CD8-positive, alpha-beta memory T cell (primary cell): ENCODE data around the gene ASPN. TPM values are rescaled to one million over a fixed set of nuclear protein-coding genes. Genes with fewer than 3 reads are reported as not detected.

Source experiments
- CTCF ChIA-PET: fragments of 350-600 bp; sonication (Branson Sonifier 250); formaldehyde crosslinking; loops from one replicate; lab custom pipeline; 2021; ENCODE audit warnings: antibody characterized with exemption; lab: Charles Lee
- POLR2A ChIA-PET: fragments of 350-600 bp; sonication (Branson Sonifier 250); formaldehyde crosslinking; loops from one replicate; lab custom pipeline; 2021; ENCODE audit warnings: antibody characterized with exemption; lab: Charles Lee
- DNase-seq, 5 donors: peaks; one replicate each; pipeline versions ENCODE4 v3.0.0 to v3.0.0-alpha.2; 2020 to 2022; ENCODE audit warnings: mixed read lengths in 1 of 5
- H3K27ac ChIP-seq: one replicate; pipeline ENCODE4 v1.7.0; 2013; ENCODE audit warnings: low read depth, mild to moderate bottlenecking, low read length, moderate library complexity
- H3K27me3 ChIP-seq: 2 replicates; pipeline ENCODE4 v1.7.0; 2013; ENCODE audit warnings: low read length, mild to moderate bottlenecking; ENCODE audit not compliant: insufficient read depth, poor library complexity, severe bottlenecking
- H3K36me3 ChIP-seq: 2 replicates; pipeline ENCODE4 v1.7.0; 2013; ENCODE audit warnings: mild to moderate bottlenecking, low read length, moderate library complexity; ENCODE audit not compliant: insufficient read depth
- H3K4me1 ChIP-seq: 2 replicates; pipeline ENCODE4 v1.7.0; 2013; ENCODE audit warnings: mild to moderate bottlenecking, low read length, moderate library complexity; ENCODE audit not compliant: insufficient read depth
- H3K4me3 ChIP-seq: 2 replicates; pipeline ENCODE4 v1.7.0; 2013; ENCODE audit warnings: mild to moderate bottlenecking, low read length
- H3K9me3 ChIP-seq: 2 replicates; pipeline ENCODE4 v1.7.0; 2013; ENCODE audit warnings: mild to moderate bottlenecking, low read length
- H3K27ac Mint-ChIP-seq, 8 donors: one replicate each; pipeline ENCODE4 v1.8.0; 2020 to 2021; ENCODE audit warnings: mixed read lengths in 8 of 8, mild to moderate bottlenecking in 6 of 8, inconsistent platforms in 3 of 8, moderate library complexity in 3 of 8
- H3K27me3 Mint-ChIP-seq, 2 donors: one replicate each; pipeline ENCODE4 v1.8.0; 2020 to 2021; ENCODE audit warnings: mixed read lengths in 2 of 2, mild to moderate bottlenecking in 1 of 2, moderate library complexity in 1 of 2
- H3K36me3 Mint-ChIP-seq, 3 donors: one replicate each; pipeline ENCODE4 v1.8.0; 2020 to 2021; ENCODE audit warnings: mixed read lengths in 3 of 3, inconsistent platforms in 1 of 3, mild to moderate bottlenecking in 1 of 3
- H3K4me1 Mint-ChIP-seq, 3 donors: one replicate each; pipeline ENCODE4 v1.8.0; 2020 to 2021; ENCODE audit warnings: mixed read lengths in 3 of 3, inconsistent platforms in 1 of 3, mild to moderate bottlenecking in 1 of 3
- H3K4me3 Mint-ChIP-seq, 7 donors: one replicate each; pipeline ENCODE4 v1.8.0; 2020 to 2021; ENCODE audit warnings: mixed read lengths in 7 of 7, mild to moderate bottlenecking in 6 of 7, moderate library complexity in 4 of 7, inconsistent platforms in 2 of 7
- H3K9me3 Mint-ChIP-seq, 5 donors: one replicate each; pipeline ENCODE4 v1.8.0; 2020 to 2022; ENCODE audit warnings: mixed read lengths in 5 of 5, mild to moderate bottlenecking in 3 of 5, moderate library complexity in 2 of 5, inconsistent platforms in 1 of 5
- polyA plus RNA-seq: library from polyadenylated mRNA; unstranded; fragments of 300-500 nt; fragmentation: Illumina TruSeq; gene quantifications from one replicate; pipeline ENCODE4 v1.2.3, GENCODE V29; 2021
- total RNA-seq, 2 experiments: library from RNA; stranded (reverse); gene quantifications; one replicate each; pipeline ENCODE4 v1.2.3, GENCODE V29; 2021

ASPN gene
- total and polyA plus RNA-seq, 3 experiments from 2014 or later: not detected

DNA sequence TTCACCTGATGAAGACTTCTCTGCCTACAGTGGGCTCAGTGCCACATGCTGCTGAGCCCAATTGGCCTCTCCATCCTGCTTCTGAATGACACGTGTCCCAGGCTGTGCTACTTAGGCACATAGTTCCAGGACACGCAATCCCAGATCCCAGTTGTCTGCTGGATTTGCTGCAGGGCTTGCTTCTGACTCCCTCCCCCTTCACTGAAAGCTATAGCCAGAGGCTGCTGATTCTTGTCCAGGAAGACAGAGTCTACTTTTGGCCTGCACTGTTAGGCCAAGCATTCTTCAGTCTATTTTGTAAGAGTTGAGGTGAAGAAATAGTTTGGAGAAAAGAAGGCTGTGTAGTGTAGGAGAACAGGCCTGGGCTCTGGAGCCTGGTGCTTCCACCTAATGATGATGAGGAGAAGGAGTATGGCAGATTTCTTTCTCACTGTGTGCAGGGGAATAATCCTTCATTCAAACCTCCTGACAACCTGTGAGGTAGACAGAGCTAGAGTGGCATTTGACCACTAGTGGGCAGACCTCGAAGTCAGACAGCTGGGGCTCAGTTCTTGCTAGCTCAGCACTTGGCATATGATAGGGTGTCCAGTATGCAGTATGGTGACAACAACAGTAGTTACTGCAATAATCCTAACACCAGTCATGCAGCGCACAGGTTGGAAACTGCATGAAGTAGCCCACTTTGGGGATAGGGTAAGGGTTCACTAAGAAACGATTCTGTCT, 19.5 kb upstream of the ASPN start:
- DNase-seq: no peak
- Histone ChIP-seq H3K4me1 (no peaks in the 10 kb centered on the region), H3K4me3 (no peak overlapping the region), H3K36me3 (no peaks in the 10 kb centered on the region), H3K9me3 (no peaks in the 10 kb centered on the region), H3K27me3 (no peaks in the 10 kb centered on the region), H3K27ac (no peak overlapping the region)
- Mint-ChIP-seq H3K36me3 (no peaks in the 10 kb centered on the region), H3K4me1 (no peaks in the 10 kb centered on the region), H3K9me3 (no peaks in the 10 kb centered on the region), H3K27ac (no peak overlapping the region), H3K27me3 (no peaks in the 10 kb centered on the region), H3K4me3 (no peak overlapping the region)
- POLR2A ChIA-PET: no interaction called here
- CTCF ChIA-PET: no interaction called here

DNA sequence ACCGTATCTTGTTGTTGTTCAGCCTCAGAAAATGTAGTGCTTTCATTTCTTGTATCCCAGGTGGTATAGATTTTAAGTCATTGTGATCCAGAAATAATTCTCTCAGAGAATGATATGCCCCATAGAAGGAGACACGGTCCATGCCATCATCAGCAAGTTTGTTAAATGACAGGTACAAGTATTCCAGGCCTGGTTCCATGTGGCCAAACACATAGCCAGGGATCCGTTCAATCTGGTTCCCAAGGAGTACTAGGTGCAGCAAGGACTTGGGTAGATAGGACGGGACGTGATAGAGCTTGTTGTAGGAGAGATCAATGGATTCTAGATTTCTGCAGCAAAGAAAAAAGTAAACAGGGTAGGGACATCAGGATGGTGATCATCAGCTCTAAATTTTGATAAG, 18.4 kb upstream of the ASPN start:
- Histone ChIP-seq H3K4me3 (no peak overlapping the region), H3K36me3 (no peaks in the 10 kb centered on the region), H3K9me3 (no peaks in the 10 kb centered on the region), H3K27me3 (no peaks in the 10 kb centered on the region), H3K4me1 (no peaks in the 10 kb centered on the region), H3K27ac (no peak overlapping the region)
- Mint-ChIP-seq H3K27ac (no peak overlapping the region), H3K27me3 (no peaks in the 10 kb centered on the region), H3K4me3 (no peak overlapping the region), H3K9me3 (no peaks in the 10 kb centered on the region), H3K4me1 (no peaks in the 10 kb centered on the region), H3K36me3 (peaks cover 0 to 2% (median 0%) of the 10 kb centered on the region in 3 donors)
- POLR2A ChIA-PET: no interaction called here
- DNase-seq: no peak
- CTCF ChIA-PET: no interaction called here

DNA sequence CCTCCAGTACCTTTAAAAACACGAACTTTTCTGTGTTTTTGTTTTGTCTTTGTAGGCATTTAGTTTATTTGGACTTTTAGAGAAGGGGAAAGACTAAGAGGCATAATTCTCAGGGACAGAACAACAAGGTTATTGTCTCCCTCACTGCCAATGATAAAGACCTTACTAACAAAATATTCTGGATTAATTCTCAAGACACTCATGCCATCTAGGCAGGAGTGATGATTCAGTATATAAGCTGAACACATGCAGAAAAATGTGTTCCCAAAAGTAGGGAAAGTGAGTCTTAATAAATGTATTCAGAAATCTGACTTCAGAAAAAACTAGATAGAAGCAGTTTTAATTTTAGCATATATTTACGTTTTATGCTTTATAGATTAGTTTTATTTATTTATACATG, 17.4 kb upstream of the ASPN start:
- Histone ChIP-seq H3K4me3 (no peak overlapping the region), H3K27me3 (no peaks in the 10 kb centered on the region), H3K4me1 (no peaks in the 10 kb centered on the region), H3K27ac (no peak overlapping the region), H3K9me3 (no peaks in the 10 kb centered on the region), H3K36me3 (no peaks in the 10 kb centered on the region)
- ChIA-PET POLR2A (no interaction called here), CTCF (no interaction called here)
- Mint-ChIP-seq H3K27ac (no peak overlapping the region), H3K9me3 (no peaks in the 10 kb centered on the region), H3K36me3 (peaks cover 0 to 2% (median 0%) of the 10 kb centered on the region in 3 donors), H3K27me3 (no peaks in the 10 kb centered on the region), H3K4me3 (no peak overlapping the region), H3K4me1 (no peaks in the 10 kb centered on the region)
- DNase-seq: no peak

DNA sequence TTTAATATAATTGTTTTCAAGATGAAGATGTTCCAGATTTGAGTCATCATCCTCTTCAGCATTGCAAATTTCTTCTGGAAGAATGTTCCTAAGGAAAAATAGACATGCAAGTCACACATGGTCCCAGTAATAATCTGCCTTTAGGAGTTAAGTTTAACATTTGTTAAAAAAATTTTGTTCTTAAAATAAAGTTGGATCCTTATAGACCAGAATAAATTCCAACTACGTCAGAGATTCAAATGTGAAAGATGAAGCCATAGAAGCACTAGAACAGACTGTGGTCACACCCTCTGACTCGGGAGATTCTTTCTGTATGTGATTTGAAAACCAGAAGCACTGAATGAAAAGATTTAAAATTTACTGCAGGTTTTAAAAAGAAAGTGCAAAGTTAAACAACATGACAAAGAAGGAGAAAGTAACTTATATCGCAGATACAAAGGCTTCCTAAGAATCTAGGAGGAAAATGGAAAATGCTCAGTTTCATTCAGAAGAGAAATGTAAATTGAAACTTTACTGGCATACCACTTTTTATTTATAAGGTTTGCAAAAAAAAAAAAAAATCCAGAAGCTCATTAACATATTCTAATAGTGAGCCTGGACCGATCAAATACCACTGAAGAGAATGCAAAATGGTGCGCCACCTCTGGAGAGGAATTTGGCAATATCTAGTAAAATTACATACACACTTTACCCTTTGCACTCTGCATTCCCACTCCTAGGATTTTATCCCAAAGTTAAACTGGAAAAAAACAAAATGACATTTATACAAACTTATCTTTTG, 14.3 kb upstream of the ASPN start:
- no peak overlapping the region for H3K4me3 Mint-ChIP-seq
- H3K27me3 ChIP-seq: no peaks in the 10 kb centered on the region
- no peak for DNase-seq
- CTCF ChIA-PET: no interaction called here
- no peaks in the 10 kb centered on the region for H3K4me1 Mint-ChIP-seq
- no peak overlapping the region for H3K27ac ChIP-seq
- no peak overlapping the region for H3K4me3 ChIP-seq
- H3K27ac Mint-ChIP-seq: no peak overlapping the region
- H3K9me3 ChIP-seq: no peaks in the 10 kb centered on the region
- POLR2A ChIA-PET: no interaction called here
- H3K36me3 ChIP-seq: no peaks in the 10 kb centered on the region
- no peaks in the 10 kb centered on the region for H3K9me3 Mint-ChIP-seq
- peaks cover 0 to 2% (median 0%) of the 10 kb centered on the region in 3 donors for H3K36me3 Mint-ChIP-seq
- H3K27me3 Mint-ChIP-seq: no peaks in the 10 kb centered on the region
- H3K4me1 ChIP-seq: no peaks in the 10 kb centered on the region

DNA sequence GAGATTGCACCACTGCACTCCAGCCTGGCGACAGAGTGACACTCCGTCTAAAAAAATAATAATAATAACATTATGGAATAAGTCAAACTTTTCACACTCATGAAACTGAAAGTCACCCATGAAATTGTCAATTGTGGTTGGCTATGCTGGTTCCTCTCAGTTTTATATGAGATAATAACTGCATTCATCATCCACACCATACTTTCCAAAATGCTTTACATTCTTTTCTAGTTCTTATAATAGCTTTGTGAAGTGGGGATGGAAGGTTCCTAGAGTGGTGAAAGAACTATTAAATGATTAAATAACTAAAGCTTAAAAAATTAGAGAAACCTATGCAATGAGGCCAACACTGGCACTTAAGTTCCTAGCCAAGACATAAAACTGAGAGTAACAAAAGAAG, 12.6 kb upstream of the ASPN start:
- no peak for DNase-seq
- CTCF ChIA-PET: interaction anchor here (1.7 kb wide), 1 partner anchor 22 kb away, joined by 4 read pairs; no protein-coding TSS in a partner anchor
- no peaks in the 10 kb centered on the region for H3K27me3 Mint-ChIP-seq

GRCh38 chr9:92493749-92494387, 11.6 kb upstream of the ASPN start:
- no peaks in the 10 kb centered on the region for H3K9me3 Mint-ChIP-seq
- no peaks in the 10 kb centered on the region for H3K4me1 Mint-ChIP-seq
- no peaks in the 10 kb centered on the region for H3K4me1 ChIP-seq
- H3K27ac Mint-ChIP-seq: no peak overlapping the region
- peaks cover 0 to 2% (median 0%) of the 10 kb centered on the region in 3 donors for H3K36me3 Mint-ChIP-seq
- H3K27ac ChIP-seq: no peak overlapping the region
- ChIA-PET POLR2A (no interaction called here), CTCF (interaction anchor here (1.7 kb wide), 1 partner anchor 21 kb away, joined by 4 read pairs; no protein-coding TSS in a partner anchor)
- no peaks in the 10 kb centered on the region for H3K36me3 ChIP-seq
- H3K27me3 Mint-ChIP-seq: no peaks in the 10 kb centered on the region
- no peaks in the 10 kb centered on the region for H3K9me3 ChIP-seq
- no peaks in the 10 kb centered on the region for H3K27me3 ChIP-seq
- H3K4me3 ChIP-seq: no peak overlapping the region
- H3K4me3 Mint-ChIP-seq: no peak overlapping the region
- no peak for DNase-seq

More for the DNA sequence above, 12.6 kb upstream of the ASPN start:
- no peaks in the 10 kb centered on the region for H3K36me3 ChIP-seq
- H3K27me3 ChIP-seq: no peaks in the 10 kb centered on the region
- Mint-ChIP-seq H3K36me3 (peaks cover 0 to 2% (median 0%) of the 10 kb centered on the region in 3 donors), H3K4me3 (no peak overlapping the region), H3K4me1 (no peaks in the 10 kb centered on the region), H3K9me3 (no peaks in the 10 kb centered on the region), H3K27ac (no peak overlapping the region)
- H3K9me3 ChIP-seq: no peaks in the 10 kb centered on the region
- no peaks in the 10 kb centered on the region for H3K4me1 ChIP-seq
- no peak overlapping the region for H3K4me3 ChIP-seq
- POLR2A ChIA-PET: no interaction called here
- no peak overlapping the region for H3K27ac ChIP-seq

DNA sequence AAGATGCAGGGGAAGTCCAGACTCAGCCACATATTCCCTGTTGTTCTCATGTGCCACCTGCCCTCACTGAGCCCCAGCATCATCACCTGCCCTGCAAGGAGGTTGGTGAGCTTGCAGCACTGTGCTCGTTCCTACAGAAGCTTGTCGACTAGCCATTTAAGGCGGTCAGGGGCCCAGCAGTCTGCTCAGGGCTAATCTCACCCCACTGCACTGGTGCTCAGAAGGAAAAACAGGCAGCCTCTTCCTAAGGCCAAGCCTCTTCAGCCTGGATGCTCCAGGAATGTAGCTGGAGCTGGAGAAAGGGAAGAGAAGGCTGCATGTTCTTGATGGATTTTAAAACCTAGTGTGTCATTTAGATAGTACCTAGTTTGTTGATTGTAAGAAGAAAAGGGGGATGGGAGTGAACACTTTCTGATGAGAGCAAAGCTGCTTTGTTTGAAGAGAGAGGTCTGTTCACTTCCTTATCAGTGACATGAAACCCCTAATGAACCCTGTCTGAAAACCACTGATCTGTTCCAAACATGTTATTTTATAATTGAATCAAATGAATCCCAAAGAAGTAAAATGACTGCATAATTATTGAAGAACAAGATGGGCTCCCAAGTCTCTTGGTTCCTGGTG, 10.6 kb upstream of the ASPN start:
- Histone ChIP-seq H3K27me3 (no peaks in the 10 kb centered on the region), H3K4me1 (no peaks in the 10 kb centered on the region), H3K36me3 (no peaks in the 10 kb centered on the region), H3K9me3 (no peaks in the 10 kb centered on the region), H3K27ac (no peak overlapping the region), H3K4me3 (no peak overlapping the region)
- DNase-seq: no peak
- Mint-ChIP-seq H3K27me3 (no peaks in the 10 kb centered on the region), H3K36me3 (peaks cover 0 to 2% (median 0%) of the 10 kb centered on the region in 3 donors), H3K27ac (no peak overlapping the region), H3K9me3 (no peaks in the 10 kb centered on the region), H3K4me3 (no peak overlapping the region), H3K4me1 (no peaks in the 10 kb centered on the region)
- ChIA-PET POLR2A (no interaction called here), CTCF (no interaction called here)
